ENCODE results near the gene MOV10L1.

- TF ChIP-seq CTCF (IDR thresholded peaks at IDR 0.05) = no peak
- no peak for TF ChIP-seq POLR2A (IDR thresholded peaks at IDR 0.05)
Observed at GRCh38 chr22:50058061-50058905, 31.5 kb upstream of the MOV10L1 start, which contains the start of gene TTLL8.
